Stimulated activated CD8-positive, alpha-beta memory T cell treated with anti-CD3 and anti-CD28 coated beads, Interleukin-2, amount 100 ng/mL, for 1 hour (primary cell): Measurements from ENCODE around the gene CTNNA3.

Experiments
- DNase-seq, 2 donors: peaks; one replicate each; pipeline ENCODE4 v3.0.0-alpha.2; 2020; ENCODE audit warnings: low read depth in 2 of 2

CTNNA3 gene

DNA sequence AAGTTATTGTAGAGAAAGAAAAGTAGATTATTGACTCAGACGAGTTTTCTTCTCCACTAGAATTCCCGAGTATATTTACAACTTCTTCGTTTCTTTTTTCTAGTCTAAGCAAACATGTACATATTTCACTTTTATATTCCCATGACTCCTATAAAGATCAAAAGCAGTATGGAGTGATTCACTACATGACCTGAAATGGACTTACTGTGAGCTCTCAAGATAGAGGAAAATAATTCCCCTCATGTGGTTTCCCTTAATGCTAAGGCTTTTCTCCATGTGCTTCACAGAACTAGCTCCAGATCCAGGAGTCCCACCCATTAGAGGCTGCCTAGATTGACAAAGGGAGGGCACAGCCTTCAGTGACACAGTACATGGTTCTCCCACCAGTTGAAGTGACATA is 1593.2 kb downstream of the CTNNA3 start:
- DNase-seq: no peak

DNA sequence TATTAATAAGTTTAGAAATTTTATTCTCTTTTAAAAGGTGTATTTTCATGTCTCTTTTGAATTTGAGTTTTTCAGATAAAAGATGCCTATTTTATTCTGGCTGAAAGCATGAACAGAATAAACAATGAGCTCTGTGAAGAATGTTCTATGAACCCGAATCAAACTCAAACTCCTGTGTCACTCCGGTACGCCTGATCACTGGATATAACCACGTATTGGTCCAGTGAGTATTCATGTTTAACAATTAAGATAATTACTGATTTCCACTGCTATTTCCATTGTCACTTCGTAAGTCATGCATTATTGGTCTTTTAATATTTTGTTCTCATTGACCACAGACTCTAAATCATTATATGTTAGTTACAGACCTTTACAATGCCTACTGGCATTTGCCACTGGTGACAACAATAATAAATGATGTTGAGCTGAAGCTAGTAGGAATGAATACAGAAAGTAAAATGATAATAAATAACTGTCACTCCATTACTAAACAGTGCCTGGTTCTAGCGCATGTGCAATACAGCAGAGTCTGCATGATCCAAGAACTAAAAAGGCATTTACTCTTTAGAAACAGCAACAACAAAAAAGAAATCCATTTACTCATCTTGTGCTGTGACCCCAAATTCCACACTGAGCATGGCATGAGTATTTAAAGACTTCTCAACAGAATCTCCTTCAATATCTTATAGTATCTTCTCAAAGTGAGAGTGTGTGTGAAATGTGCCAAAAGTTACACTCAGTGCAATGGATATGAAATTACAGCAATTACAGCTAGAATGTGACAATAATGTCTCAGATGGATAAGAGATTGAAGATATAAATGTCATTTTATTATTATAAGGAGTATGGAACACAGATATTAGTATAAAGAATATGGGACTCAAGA is 1597.2 kb downstream of the CTNNA3 start:
- no peak for DNase-seq

DNA sequence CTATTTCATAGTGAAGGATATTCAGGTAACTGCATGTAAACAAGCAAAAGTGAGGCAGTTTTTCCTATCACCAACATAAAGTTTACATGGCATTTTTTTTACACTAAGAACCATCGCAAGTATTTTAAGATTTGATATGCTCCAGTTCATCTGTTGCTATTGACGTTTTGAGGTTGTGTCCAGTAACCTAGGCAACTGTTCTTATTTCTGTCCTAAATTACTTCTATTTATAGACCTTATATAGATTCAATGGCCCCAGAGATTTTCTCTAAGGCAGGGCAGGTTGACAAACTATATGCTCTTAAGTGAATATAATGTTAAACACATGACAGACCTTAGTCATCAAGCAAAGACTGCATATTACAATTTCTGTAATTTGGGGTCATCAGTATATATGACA is 1600.4 kb downstream of the CTNNA3 start:
- no peak for DNase-seq

DNA sequence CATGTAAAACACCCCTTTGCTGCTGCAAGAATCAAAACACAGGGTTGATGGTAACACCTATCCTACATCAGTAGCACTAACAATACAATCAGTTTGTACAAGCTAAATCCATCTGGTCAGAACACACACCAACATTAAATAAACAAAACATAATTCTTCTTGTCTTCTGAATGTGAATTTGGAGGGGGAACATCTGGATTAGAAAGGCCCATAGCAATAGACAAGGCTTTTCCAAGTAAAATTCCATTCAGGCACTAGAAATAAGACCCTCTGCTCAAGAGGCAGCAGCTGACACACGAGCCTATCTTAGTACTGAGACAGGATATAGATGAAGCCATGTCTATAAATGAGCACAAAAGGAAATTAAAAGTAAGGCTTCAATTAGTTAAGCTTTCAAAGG is 1610.1 kb downstream of the CTNNA3 start:
- no peak for DNase-seq

DNA sequence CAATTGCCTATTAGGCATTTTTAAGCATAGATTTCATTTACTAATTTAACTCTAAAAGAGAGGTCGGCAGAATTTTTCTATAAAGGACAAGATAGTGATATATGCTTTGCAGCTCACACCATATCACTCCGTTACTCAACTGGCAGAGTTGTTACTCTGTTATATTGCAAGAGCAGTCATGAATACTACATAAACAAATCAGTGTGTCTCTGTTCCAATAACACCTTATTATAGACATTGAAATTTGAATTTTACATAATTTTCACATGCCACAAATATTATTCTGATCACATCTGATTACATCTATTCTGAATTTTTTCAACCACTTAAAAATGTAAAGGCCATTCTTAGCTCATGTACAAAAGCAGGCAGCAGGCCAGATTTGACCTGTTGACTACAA is 1624.1 kb downstream of the CTNNA3 start:
- DNase-seq: no peak

DNA sequence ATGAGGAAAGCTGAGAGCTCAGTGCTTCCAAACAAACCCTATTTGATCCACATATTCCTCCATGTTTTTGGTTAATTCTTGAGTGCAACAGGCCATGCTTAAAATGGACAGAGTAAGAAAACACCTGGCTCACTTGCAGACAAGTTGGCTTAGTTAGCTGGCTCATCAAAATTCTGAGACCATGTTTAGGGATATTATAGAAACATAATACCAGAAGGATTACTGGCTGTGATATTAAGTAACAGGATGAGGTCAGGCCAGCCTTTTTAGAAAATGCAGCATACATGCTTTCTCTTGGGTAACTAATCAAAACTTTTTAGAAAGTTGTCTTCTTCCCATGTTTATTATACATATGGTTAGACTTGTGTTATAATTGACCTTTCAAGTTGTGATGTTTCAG is 1637.4 kb downstream of the CTNNA3 start:
- no peak for DNase-seq

DNA sequence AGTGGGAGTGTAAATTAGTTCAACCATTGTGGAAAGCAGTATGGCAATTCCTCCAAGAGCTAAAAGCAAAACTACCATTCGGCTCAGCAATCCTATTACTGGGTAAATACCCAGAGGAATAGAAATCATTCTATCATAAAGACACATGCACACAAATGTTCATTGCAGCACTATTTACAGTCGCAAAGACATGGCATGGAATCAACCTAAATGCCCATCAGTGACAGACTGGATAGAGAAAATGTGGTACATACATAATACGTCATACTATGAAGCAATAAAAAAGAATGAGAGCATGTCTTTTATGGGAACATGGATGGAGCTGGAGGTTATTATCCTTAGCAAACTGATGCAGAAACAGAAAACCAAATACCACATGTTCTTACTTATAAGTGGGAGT is 1646.7 kb downstream of the CTNNA3 start:
- DNase-seq: no peak

DNA sequence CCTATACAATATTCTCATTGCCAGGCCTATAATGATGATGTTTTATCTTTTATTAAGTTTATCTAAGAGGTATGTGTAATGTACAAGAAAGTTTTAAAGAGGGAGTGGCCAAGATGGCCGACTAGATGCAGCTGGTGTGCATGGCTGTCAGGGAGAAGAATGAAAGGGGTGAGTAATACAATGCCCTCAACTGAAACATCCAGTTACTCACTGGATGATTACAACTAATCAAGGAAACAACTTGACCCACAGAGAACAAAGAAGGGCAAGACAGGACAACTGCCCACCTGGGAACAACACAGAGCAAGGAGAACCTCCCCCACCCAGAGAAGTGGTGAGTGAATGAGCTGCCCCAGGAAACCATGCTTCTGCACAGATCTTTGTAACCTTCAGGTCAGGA is 1650.1 kb downstream of the CTNNA3 start:
- no peak for DNase-seq

DNA sequence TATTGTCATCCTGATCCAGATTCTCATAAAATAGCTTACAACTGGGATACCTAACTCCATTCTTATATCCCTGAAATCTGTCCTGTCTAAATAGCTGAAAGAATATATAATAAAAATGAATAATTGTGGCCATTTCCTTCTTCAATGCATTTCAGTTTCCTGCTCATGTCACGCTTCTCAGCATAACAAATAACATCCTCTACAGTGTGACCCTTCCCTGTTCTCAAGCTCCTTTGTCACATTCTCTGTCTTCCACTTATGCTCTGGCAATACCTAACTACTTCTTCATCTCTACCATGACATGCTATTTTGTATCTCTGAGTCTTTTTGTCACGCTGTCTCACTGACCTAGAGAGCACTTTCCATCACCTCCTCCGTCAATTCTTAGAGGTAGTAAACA is 1654.2 kb downstream of the CTNNA3 start:
- no peak for DNase-seq

DNA sequence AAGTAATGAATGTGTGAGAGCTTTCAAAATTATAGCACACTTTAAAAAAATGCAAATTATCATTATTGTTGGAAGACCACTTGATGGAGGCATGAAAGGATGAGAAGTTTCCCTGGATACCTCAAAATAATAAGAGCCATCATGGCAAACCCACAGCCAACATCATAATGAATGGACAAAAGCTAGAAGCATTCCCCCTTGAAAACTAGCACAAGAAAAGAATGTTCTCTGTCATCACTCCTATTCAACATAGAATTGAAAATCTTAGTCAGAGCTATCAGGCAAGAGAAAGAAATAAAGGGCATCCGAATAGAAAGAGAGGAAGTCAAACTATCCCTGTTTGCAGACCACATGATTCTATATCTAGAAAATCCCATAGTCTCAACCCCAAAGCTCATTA is 1657.4 kb downstream of the CTNNA3 start:
- DNase-seq: no peak

DNA sequence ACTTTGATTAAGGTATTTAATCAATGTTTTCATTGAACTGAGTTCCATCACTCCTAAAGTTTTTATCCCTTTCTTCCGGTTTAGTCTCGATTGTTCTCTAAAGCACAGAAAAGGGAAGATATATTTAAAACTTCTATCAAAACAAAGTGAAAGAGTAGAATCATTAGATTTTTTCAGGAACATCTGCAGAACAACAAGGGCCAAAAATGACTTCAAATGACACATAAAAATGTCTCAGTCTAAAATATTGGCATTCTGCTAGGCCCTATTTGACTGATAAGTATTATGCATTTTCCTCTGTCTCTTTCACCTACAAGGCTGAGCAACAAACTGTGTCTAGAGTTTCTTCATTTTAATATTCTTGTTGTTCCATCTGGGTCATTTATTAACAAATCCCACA is 1669.7 kb downstream of the CTNNA3 start:
- no peak for DNase-seq

DNA sequence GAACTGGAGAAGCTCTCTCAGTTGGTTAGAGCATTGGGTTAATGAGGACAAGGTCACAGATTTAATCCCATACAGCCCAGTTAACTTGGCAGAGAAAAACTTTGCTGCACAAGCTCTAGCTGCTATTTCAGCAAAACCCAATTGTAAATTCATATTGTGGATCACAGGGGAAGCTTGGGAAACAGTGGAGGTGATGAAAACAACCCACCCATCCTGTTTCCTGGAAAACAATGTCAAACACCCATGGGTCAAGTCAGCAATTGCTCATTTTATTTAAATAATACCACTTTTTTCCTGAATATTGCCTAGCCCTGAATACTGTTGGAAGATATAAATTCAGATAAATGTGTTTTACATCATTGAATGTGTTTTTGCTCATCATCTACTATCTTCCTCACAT is 1670.8 kb downstream of the CTNNA3 start:
- DNase-seq: no peak

DNA sequence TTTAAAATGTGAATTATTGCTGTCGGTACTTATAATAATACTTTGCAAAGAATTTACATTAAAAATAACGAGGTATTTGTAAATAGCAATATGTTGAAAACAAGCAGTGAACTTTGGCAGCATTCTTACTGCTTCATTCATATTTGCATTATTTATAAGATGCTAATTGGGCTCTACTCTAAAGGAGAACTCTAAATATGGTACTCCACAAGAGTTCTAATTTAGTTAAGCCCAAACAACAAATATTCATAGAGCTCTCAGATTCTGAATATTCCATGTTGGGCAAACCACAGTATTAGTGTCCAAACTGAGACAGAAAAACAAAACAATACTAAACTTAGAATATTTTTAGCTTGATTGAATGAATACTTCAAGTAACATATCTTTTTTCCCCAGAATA is 1674.6 kb downstream of the CTNNA3 start:
- DNase-seq: no peak

DNA sequence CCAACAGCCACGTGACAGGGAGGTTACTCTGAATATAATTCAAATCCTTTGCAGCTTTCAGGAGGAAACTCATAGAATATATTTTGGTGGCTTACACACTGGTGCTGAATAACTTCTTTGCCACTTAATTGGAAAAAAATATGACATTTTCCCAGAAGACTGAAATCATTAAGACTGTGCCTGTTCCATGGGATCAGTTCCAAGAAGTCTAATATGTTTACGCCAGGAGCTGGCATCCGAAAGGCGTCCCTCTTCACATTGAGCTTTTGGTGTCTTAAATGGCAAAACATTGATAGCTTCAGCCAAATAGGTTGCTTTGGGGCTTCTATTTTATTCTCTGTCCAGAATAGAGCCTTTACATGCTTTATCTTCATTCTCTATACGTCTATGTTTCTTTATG is 1687.8 kb downstream of the CTNNA3 start:
- DNase-seq: no peak

DNA sequence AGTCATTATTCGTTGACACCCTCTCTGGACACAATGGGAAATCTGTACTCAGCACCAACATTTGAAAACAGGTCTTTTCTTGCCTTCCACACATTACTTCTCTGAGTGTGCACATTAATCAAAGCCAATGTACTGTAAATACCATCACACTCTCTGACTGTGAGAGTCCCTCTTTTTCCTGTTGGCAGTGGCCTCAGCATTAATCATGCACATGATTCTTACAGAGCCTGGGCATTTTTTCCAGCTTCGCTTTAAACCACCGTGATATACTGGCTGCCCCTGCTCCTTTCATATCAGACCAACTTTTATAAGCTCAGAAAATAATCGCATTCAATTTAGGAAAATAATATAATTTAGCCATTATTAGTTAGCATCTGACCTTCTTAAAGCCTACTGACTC is 1689.6 kb downstream of the CTNNA3 start:
- no peak for DNase-seq

DNA sequence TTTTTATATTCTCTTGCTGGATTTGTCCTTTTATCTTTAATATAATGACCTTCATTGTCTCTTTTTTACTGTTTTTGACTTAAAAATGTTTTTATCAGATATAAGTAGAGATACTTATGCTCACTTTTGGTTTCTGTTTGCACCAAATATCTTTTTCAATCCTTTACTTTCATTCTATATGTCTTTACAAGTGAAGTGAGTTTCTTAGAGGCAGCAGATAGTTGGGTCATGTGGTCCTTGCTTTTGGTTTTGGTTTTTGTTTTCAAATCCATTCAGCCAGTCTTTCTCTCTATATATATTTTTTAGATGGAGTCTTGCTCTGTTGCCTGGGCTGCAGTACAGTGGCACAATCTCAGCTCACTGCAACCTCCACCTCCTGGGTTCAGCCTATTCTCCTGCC is 1702.5 kb downstream of the CTNNA3 start:
- DNase-seq: no peak

DNA sequence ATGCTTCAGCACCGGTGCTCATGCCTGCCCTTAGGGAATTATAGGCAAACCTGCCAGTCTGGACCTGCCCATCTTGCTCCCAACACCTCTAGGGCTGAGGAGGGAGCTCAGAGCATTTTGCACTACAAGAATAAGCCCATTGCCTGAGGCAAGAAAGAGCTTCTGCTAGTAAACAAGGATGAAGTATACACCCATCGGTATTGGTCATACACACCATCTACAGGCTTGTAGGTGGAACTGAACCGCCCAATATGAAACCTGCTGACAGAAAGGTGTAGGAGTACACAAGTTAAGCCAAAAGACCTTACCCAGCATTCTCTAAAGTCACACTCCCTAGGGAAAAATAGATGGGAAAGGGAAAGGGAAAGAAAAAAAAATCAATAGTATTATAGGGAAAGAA is 1727.1 kb downstream of the CTNNA3 start:
- DNase-seq: no peak

DNA sequence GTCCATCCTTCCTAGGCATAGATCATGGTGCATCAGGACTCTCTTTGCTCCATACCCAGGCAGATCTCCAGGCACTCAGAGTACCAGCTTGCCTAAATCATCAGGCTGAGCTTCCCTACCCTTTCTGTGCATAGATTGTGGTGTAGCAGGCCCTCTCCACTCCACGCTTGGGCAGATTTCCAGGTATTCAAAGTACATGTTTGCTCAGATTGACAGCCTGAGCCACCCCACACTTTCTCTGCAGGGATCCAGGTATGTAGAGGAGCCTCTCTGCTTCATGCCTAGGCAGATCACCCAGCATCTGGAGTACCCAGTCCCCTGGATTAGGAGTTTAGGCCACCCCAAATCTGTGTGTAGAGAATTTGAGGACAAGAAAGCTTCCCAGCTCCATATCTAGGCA is 1727.6 kb downstream of the CTNNA3 start:
- DNase-seq: no peak

DNA sequence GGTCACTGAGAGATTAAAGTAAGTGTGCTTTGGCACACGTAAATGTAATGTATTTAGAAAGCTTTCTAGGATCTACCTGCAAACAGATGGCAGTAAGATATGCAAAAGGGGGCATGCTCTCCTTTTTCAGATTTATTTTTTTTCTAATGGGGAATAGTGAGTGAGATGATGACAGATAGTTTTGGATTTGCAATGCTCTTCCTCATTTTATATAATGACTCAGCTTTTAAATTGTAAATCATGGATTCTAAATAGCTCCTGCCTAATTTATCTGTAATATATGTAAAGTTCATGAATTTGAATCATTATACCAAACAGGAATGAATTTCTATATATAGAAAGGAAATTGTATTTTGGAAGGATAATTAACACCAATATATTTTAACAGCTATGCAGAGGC is 1731.8 kb downstream of the CTNNA3 start:
- DNase-seq: no peak

DNA sequence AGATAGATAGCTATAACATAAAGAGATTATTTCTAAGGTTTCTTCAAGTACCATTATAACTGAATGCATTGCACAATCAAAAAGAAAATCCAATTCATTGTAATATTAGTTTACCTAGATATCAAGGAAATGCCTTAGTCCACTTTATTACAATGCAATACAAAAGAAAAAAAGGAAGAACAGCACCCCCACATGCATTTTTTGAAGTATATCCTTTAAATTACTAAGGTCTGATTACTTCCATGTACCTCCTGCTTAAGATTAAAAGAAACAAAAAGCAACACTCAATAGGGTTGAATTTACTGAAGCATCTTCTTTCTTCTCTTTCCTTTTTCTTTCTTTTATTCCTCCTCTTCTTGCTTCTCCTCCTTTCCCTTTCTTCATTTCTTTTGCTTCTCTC is 1743.9 kb downstream of the CTNNA3 start:
- no peak for DNase-seq

DNA sequence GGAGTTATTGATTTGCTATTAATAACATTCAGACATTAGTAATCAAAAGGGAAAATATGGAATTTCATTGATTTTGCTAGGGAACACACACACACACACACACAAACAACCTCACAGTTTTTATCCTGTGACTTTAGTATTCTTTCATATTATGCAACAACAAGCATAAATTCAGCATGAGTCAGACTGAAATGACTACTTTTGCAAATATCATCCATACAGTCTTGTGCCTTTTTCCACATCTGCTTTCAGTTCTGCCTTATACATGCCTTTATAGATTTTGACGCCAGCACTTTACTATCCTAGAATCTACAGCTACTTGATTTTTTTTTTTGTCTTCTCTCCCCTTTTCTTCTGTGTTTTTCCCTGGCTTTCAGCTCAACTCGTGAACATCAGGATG is 1745.9 kb downstream of the CTNNA3 start:
- no peak for DNase-seq

DNA sequence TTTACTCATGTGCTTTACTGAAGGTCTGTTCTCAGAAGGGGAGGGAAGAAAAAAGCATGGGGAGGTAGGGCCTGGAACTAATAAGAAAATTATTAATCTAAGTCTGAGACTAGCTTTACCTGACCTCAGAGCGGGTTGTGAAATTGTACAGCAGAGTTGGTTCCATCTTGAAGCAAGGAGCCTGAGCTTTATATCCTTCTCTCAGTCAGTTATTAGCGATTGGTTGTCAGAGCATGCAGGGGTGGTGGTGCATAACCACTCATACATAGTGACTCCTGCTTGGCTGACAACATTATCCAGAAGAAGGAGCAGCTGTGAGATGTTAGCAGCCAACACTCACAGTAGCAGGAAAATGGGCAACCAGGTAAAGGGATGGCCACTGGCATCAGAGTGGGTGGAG is 1746.5 kb downstream of the CTNNA3 start:
- no peak for DNase-seq

DNA sequence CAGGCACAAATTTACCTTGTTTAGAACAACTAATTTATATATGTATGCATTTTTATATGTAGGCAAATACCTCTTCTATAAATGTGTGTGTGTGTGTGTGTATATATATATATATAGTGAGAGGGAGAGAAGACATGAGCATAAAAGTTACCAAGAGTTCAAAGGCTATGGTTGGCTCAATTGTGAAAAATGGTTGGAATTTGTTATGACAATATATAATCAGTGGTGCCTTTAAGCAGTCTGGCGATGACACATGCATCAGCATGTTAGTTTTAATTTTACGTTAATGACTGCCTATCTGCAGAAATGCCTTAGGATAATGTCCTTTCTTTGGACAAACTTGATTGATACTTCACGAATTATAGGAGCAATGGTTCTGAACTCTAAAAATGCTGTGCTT is 1750.9 kb downstream of the CTNNA3 start:
- DNase-seq: no peak

DNA sequence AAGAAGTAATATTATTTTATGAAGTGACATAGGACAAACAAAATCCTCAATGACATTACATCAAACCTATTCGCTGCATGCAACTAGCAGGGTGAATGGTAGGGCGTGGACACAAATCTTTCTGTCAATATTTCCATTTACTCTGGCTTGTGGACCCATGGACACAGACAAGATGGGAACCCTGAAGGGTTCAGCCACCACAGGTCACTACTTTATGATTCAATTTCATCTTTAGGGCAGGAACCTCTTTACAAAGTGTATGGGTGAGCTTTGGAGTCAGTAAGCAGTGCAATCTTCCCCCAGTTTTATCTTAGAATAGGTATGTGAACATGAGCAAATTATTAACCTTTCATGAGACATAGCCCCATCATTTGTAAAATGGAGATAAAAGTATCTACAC is 1752.5 kb downstream of the CTNNA3 start:
- DNase-seq: no peak
